Calu3 (cell line): ENCODE measurements around the gene LYPD6B. TPM values are rescaled to one million over a fixed set of nuclear protein-coding genes. Genes with fewer than 3 reads are reported as not detected.
A peak's percentile ranks its signal among the peaks of the same experiment; 100 is the strongest.

Experiments used
- Bru-seq: library from RNA; stranded (reverse); fragments of 400-500 nt; gene quantifications from one replicate; lab custom pipeline; 2021; lab: Mats Ljungman, UMichigan
- BruChase-seq, 2 experiments: library from RNA; stranded (reverse); fragments of 400-500 nt; gene quantifications; one replicate each; lab custom pipeline; 2021; lab: Mats Ljungman, UMichigan
- BruUV-seq: library from RNA; stranded (reverse); fragments of 400-500 nt; replicated peaks from 2 replicates; lab custom pipeline; 2021; lab: Mats Ljungman, UMichigan
- CTCF ChIA-PET: fragments of 300-600 bp; sonication (Branson Sonifier 250); formaldehyde crosslinking; loops from one replicate; lab custom pipeline; 2022; ENCODE audit warnings: antibody characterized with exemption; lab: Charles Lee
- DNase-seq: peaks from one replicate; pipeline ENCODE4 v3.0.0; 2022
- H3K27ac Mint-ChIP-seq: one replicate; pipeline ENCODE4 v1.8.0; 2022; ENCODE audit warnings: mixed read lengths; ENCODE audit not compliant: unreplicated experiment
- H3K27me3 Mint-ChIP-seq: one replicate; pipeline ENCODE4 v1.8.0; 2022; ENCODE audit warnings: mixed read lengths; ENCODE audit not compliant: unreplicated experiment
- H3K36me3 Mint-ChIP-seq: one replicate; pipeline ENCODE4 v1.8.0; 2022; ENCODE audit warnings: mild to moderate bottlenecking, moderate library complexity, mixed read lengths; ENCODE audit not compliant: insufficient read depth, unreplicated experiment
- H3K4me1 Mint-ChIP-seq: one replicate; pipeline ENCODE4 v1.8.0; 2022; ENCODE audit warnings: mild to moderate bottlenecking, low read depth, mixed read lengths; ENCODE audit not compliant: unreplicated experiment
- H3K4me3 Mint-ChIP-seq: one replicate; pipeline ENCODE4 v1.8.0; 2022; ENCODE audit warnings: mild to moderate bottlenecking, low read depth, moderate library complexity, mixed read lengths; ENCODE audit not compliant: unreplicated experiment
- H3K9me3 Mint-ChIP-seq: one replicate; pipeline ENCODE4 v1.8.0; 2022; ENCODE audit warnings: low read depth, mixed read lengths; ENCODE audit not compliant: unreplicated experiment
- CTCF ChIP-seq: fragments of 200-600 bp; IDR thresholded peaks from one replicate; pipeline ENCODE4 v1.8.0; 2022; ENCODE audit warnings: antibody characterized with exemption; ENCODE audit not compliant: unreplicated experiment
- intact Hi-C: fragments of 100-400 bp; cut with micrococcal nuclease; formaldehyde crosslinking; loops from one replicate; pipeline ENCODE4 v1.10.0; 2022; ENCODE audit not compliant: unreplicated experiment
- long read RNA-seq: library from polyadenylated mRNA; stranded (forward); transcript quantifications from one replicate; pipeline ENCODE4 v2.0.0, GENCODE V29; 2022
- total RNA-seq: library from RNA; stranded (reverse); gene quantifications from 2 replicates; pipeline ENCODE4 v1.2.3, GENCODE V29; 2022

LYPD6B gene
- total RNA-seq (0.87 and 1.3 TPM in 2 replicates), Bru-seq, nascent RNA (percentile 31 among the genes with signal in this experiment), BruChase-seq, experiment 1, labeled RNA remaining after a 6-hour chase (percentile 20 among the genes with signal in this experiment), BruChase-seq, experiment 2, labeled RNA remaining after a 2-hour chase (percentile 26 among the genes with signal in this experiment)
- long read RNA-seq, partial matches to known transcripts: 0 of 4 reads
- long read RNA-seq, other reads (novel, unspliced or antisense): 2 of 4 reads

GRCh38 chr2:149038442-149039212 is at the start of gene LYPD6B:
LYPD6B (plus strand) TSS chr2:149038699; CDS start chr2:149130949, 92,250 bp downstream.
- BruUV-seq: no TSS peak
- DNase-seq: peak; percentile 71
- Mint-ChIP-seq H3K36me3 (peaks cover 11% of the 10 kb centered on the region), H3K27ac (no peak within 1 kb of the TSS), H3K4me3 (peak within 1 kb of the TSS; percentile 66), H3K27me3 (peaks cover 19% of the 10 kb centered on the region), H3K4me1 (no peaks in the 10 kb centered on the region), H3K9me3 (no peaks in the 10 kb centered on the region)
- CTCF ChIA-PET: interaction anchor here (0.6 to 1.3 kb wide), 4 partner anchors 22 to 523 kb away, joined by 3 to 7 read pairs (median 4); no protein-coding TSS in a partner anchor
- intact Hi-C loops: no loop called here
- TF ChIP-seq CTCF: no peak

GRCh38 chr2:148989882-148990493 is 48.5 kb upstream of the LYPD6B start:
- peak; percentile 52 for TF ChIP-seq CTCF
- DNase-seq: peak; percentile 65
- Mint-ChIP-seq H3K27me3 (peaks cover 26% of the 10 kb centered on the region), H3K36me3 (no peaks in the 10 kb centered on the region), H3K4me1 (peaks cover 5% of the 10 kb centered on the region), H3K4me3 (no peak overlapping the region), H3K9me3 (no peaks in the 10 kb centered on the region), H3K27ac (no peak overlapping the region)
- intact Hi-C loops: loop anchor here (1.0 to 10.0 kb wide), 3 partner anchors 345 to 1049 kb away; partner anchors contain the start of gene EPC2
- no TSS peak for BruUV-seq
- CTCF ChIA-PET: interaction anchor here (0.7 to 1.1 kb wide), 2 partner anchors 66 to 481 kb away, joined by 3 to 7 read pairs; no protein-coding TSS in a partner anchor

- TF ChIP-seq CTCF: no peak
- CTCF ChIA-PET: no interaction called here
Observed at GRCh38 chr2:148990968-148991367, 47.5 kb upstream of the LYPD6B start.

GRCh38 chr2:148992448-148992847 is 46.1 kb upstream of the LYPD6B start:
- intact Hi-C loops: loop anchor here (10.0 kb wide), 1 partner anchor 348 kb away; the partner anchor contains the start of gene EPC2
- no peak overlapping the region for H3K27ac Mint-ChIP-seq
- H3K4me3 Mint-ChIP-seq: no peak overlapping the region
- CTCF ChIA-PET: interaction anchor here (1.4 kb wide), 1 partner anchor 65 kb away, joined by 4 read pairs; no protein-coding TSS in a partner anchor
- DNase-seq: no peak
- no peaks in the 10 kb centered on the region for H3K36me3 Mint-ChIP-seq
- no peaks in the 10 kb centered on the region for H3K9me3 Mint-ChIP-seq
- H3K27me3 Mint-ChIP-seq: peaks cover 19% of the 10 kb centered on the region
- BruUV-seq: no TSS peak
- no peak for TF ChIP-seq CTCF
- H3K4me1 Mint-ChIP-seq: peaks cover 10% of the 10 kb centered on the region

More at GRCh38 chr2:148990968-148991367, 47.5 kb upstream of the LYPD6B start:
- no peak overlapping the region for H3K4me3 Mint-ChIP-seq
- peaks cover 26% of the 10 kb centered on the region for H3K27me3 Mint-ChIP-seq
- intact Hi-C loops: loop anchor here (1.0 to 10.0 kb wide), 3 partner anchors 346 to 1050 kb away; partner anchors contain the start of gene EPC2
- DNase-seq: no peak
- no TSS peak for BruUV-seq
- peaks cover 10% of the 10 kb centered on the region for H3K4me1 Mint-ChIP-seq
- no peak overlapping the region for H3K27ac Mint-ChIP-seq
- H3K36me3 Mint-ChIP-seq: no peaks in the 10 kb centered on the region
- no peaks in the 10 kb centered on the region for H3K9me3 Mint-ChIP-seq
